ENCODE measurements around the gene TMED8. TPM values are rescaled to one million over a fixed set of nuclear protein-coding genes. Genes with fewer than 3 reads are reported as not detected.
A peak's percentile ranks its signal among the peaks of the same experiment; 100 is the strongest.

Gene TMED8
- total and polyA plus RNA-seq, 2 donors (not counting 1 experiment from before 2014, with no cell fraction given) = 13.1 to 43.8 TPM

DNA sequence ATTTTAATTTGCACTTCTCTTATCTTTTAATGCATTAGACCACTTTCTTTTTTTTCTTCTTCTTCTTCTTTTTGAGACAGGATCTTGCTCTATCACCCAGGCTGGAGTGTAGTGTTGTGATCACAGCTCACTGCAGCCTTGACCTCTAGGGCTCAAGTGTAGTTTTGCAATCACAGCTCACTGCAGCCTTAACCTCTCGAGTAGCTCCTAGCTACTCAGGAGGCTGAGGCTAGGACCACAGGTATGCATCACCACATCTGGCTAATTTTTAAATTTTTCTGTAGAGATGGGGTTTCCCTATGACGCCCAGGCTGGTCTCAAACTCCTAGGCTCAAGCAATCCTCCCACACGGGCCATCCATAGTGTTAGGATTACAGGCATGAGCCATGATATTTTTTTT, 12.7 kb downstream of the TMED8 start:
- no peak overlapping the region for H3K27ac ChIP-seq (ENCODE audit: low read length in 2 of 2)
- H3K9me3 ChIP-seq (ENCODE audit: control extremely low read depth in 1 of 3, control insufficient read depth in 2 of 3, insufficient read depth in 1 of 3, low read length in 2 of 3) = no peaks in the 10 kb centered on the region
- H3K4me2 ChIP-seq (replicated peaks; ENCODE audit: low read depth, low read length, poor library complexity, severe bottlenecking) = no peak overlapping the region
- peaks cover 50% of the 10 kb centered on the region for H4K20me1 ChIP-seq (ENCODE audit: control insufficient read depth, insufficient read depth, low read length, poor library complexity, severe bottlenecking)
- H3K4me1 ChIP-seq (ENCODE audit: control insufficient read depth in 2 of 2, insufficient read depth in 2 of 2, low read length in 2 of 2) = peaks cover 20 to 22% of the 10 kb centered on the region in 2 donors
- H3K4me3 Mint-ChIP-seq = no peak overlapping the region
- TF ChIP-seq, protein P1, sequence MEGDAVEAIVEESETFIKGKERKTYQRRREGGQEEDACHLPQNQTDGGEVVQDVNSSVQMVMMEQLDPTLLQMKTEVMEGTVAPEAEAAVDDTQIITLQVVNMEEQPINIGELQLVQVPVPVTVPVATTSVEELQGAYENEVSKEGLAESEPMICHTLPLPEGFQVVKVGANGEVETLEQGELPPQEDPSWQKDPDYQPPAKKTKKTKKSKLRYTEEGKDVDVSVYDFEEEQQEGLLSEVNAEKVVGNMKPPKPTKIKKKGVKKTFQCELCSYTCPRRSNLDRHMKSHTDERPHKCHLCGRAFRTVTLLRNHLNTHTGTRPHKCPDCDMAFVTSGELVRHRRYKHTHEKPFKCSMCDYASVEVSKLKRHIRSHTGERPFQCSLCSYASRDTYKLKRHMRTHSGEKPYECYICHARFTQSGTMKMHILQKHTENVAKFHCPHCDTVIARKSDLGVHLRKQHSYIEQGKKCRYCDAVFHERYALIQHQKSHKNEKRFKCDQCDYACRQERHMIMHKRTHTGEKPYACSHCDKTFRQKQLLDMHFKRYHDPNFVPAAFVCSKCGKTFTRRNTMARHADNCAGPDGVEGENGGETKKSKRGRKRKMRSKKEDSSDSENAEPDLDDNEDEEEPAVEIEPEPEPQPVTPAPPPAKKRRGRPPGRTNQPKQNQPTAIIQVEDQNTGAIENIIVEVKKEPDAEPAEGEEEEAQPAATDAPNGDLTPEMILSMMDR (IDR thresholded peaks at IDR 0.05) = no peak
- TF ChIP-seq EZH2 (IDR thresholded peaks at IDR 0.05; ENCODE audit: borderline replicate concordance, insufficient read depth, low read depth, low read length, poor library complexity, severe bottlenecking) = no peak
- ChIA-PET POLR2A (no interaction called here), CTCF (no interaction called here)
- peaks cover 74% of the 10 kb centered on the region for H3K4me1 Mint-ChIP-seq
- no peaks in the 10 kb centered on the region for H3K9me3 Mint-ChIP-seq (ENCODE audit: insufficient read depth)
- H3K27ac Mint-ChIP-seq = peak overlapping the region; percentile 28
- no peaks in the 10 kb centered on the region for H3K27me3 Mint-ChIP-seq
- peaks cover 0 to 11% of the 10 kb centered on the region in 2 experiments for H3K36me3 ChIP-seq (replicated peaks in 1 of 2; ENCODE audit: control extremely low read depth in 1 of 2, control insufficient read depth in 1 of 2, extremely low read depth in 1 of 2, insufficient read depth in 2 of 2, low read length in 1 of 2)
- 50% methylated on average over 1 of the region's 3 CpGs for WGBS (ENCODE audit: insufficient coverage)
- no peak overlapping the region for H3K4me3 ChIP-seq (ENCODE audit: control extremely low read depth in 1 of 5, extremely low read depth in 1 of 5, insufficient read depth in 1 of 5, low read depth in 2 of 5, low read length in 4 of 5)
- peaks cover 98% of the 10 kb centered on the region for H3K79me2 ChIP-seq (ENCODE audit: control insufficient read depth, insufficient read depth, low read length)
- ATAC-seq (ENCODE audit: low read depth) (no peak), DNase-seq (no peak)
- intact Hi-C loops (cut with micrococcal nuclease) = no loop called here
- no peaks in the 10 kb centered on the region for H3K27me3 ChIP-seq (replicated peaks in 1 of 4; ENCODE audit: control extremely low read depth in 1 of 4, control insufficient read depth in 3 of 4, insufficient read depth in 4 of 4, low read length in 3 of 4)
- H2AFZ ChIP-seq (ENCODE audit: insufficient read depth, low read depth, low read length, poor library complexity, severe bottlenecking) = no peak overlapping the region
- no peak overlapping the region for H3K9ac ChIP-seq (ENCODE audit: low read length)

DNA sequence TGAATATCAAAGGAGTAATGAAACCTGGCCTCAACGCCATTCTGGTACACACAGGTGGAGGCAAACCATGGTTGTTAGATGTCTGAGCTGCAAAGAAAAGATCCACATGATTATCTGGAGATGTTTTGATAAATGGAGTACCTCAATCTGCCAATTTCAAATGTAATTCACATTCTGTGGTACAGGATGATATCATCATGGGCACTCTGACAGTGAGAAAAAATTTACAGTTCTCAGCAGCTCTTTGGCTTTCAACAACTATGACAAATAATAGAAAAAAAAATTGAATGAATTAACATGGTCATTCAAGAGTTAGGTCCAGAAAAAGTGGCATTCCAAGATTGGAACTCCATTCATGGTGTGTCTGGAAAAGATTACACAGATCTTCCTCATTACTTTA, 17.3 kb downstream of the TMED8 start:
- CTCF ChIA-PET = interaction anchor here (1.1 kb wide), 1 partner anchor 17 kb away, joined by 3 read pairs; the partner anchor contains the start of genes SAMD15 and TMED8
- intact Hi-C loops (cut with micrococcal nuclease) = no loop called here
- WGBS (ENCODE audit: insufficient coverage) = 100% methylated on average over 1 of the region's 1 CpG

More for the DNA sequence above, 17.3 kb downstream of the TMED8 start:
- POLR2A ChIA-PET = no interaction called here
- peaks cover 41% of the 10 kb centered on the region for H4K20me1 ChIP-seq (ENCODE audit: control insufficient read depth, insufficient read depth, low read length, poor library complexity, severe bottlenecking)
- peaks cover 97% of the 10 kb centered on the region for H3K79me2 ChIP-seq (ENCODE audit: control insufficient read depth, insufficient read depth, low read length)
- no peak overlapping the region for H2AFZ ChIP-seq (ENCODE audit: insufficient read depth, low read depth, low read length, poor library complexity, severe bottlenecking)
- no peak overlapping the region for H3K9ac ChIP-seq (ENCODE audit: low read length)
- Mint-ChIP-seq H3K4me3 (no peak overlapping the region), H3K4me1 (peaks cover 47% of the 10 kb centered on the region), H3K9me3 (ENCODE audit: insufficient read depth) (no peaks in the 10 kb centered on the region), H3K27ac (no peak overlapping the region), H3K27me3 (no peaks in the 10 kb centered on the region)
- TF ChIP-seq EZH2 (IDR thresholded peaks at IDR 0.05; ENCODE audit: borderline replicate concordance, insufficient read depth, low read depth, low read length, poor library complexity, severe bottlenecking) = no peak
- TF ChIP-seq, protein P1 (IDR thresholded peaks at IDR 0.05) = no peak
- peaks cover 11 to 16% of the 10 kb centered on the region in 2 donors for H3K4me1 ChIP-seq (ENCODE audit: control insufficient read depth in 2 of 2, insufficient read depth in 2 of 2, low read length in 2 of 2)
- H3K4me2 ChIP-seq (replicated peaks; ENCODE audit: low read depth, low read length, poor library complexity, severe bottlenecking) = no peak overlapping the region
- no peaks in the 10 kb centered on the region for H3K27me3 ChIP-seq (replicated peaks in 1 of 4; ENCODE audit: control extremely low read depth in 1 of 4, control insufficient read depth in 3 of 4, insufficient read depth in 4 of 4, low read length in 3 of 4)
- H3K9me3 ChIP-seq (ENCODE audit: control extremely low read depth in 1 of 3, control insufficient read depth in 2 of 3, insufficient read depth in 1 of 3, low read length in 2 of 3) = no peaks in the 10 kb centered on the region
- no peak for ATAC-seq (ENCODE audit: low read depth)
- H3K27ac ChIP-seq (ENCODE audit: low read length in 2 of 2) = no peak overlapping the region
- no peak for DNase-seq
- H3K4me3 ChIP-seq (ENCODE audit: control extremely low read depth in 1 of 5, extremely low read depth in 1 of 5, insufficient read depth in 1 of 5, low read depth in 2 of 5, low read length in 4 of 5) = no peak overlapping the region
- H3K36me3 ChIP-seq (replicated peaks in 1 of 2; ENCODE audit: control extremely low read depth in 1 of 2, control insufficient read depth in 1 of 2, extremely low read depth in 1 of 2, insufficient read depth in 2 of 2, low read length in 1 of 2) = no peaks in the 10 kb centered on the region

All from B cell (primary cell).